ENCODE results near the gene EML4. TPM values are rescaled to one million over a fixed set of nuclear protein-coding genes. Genes with fewer than 3 reads are reported as not detected.

The EML4 gene
- total and polyA plus RNA-seq, 2 of the 13 experiments (the other 11 are each of a cell fraction or from before 2014, with no cell fraction given), result 243 to 476 TPM

DNA sequence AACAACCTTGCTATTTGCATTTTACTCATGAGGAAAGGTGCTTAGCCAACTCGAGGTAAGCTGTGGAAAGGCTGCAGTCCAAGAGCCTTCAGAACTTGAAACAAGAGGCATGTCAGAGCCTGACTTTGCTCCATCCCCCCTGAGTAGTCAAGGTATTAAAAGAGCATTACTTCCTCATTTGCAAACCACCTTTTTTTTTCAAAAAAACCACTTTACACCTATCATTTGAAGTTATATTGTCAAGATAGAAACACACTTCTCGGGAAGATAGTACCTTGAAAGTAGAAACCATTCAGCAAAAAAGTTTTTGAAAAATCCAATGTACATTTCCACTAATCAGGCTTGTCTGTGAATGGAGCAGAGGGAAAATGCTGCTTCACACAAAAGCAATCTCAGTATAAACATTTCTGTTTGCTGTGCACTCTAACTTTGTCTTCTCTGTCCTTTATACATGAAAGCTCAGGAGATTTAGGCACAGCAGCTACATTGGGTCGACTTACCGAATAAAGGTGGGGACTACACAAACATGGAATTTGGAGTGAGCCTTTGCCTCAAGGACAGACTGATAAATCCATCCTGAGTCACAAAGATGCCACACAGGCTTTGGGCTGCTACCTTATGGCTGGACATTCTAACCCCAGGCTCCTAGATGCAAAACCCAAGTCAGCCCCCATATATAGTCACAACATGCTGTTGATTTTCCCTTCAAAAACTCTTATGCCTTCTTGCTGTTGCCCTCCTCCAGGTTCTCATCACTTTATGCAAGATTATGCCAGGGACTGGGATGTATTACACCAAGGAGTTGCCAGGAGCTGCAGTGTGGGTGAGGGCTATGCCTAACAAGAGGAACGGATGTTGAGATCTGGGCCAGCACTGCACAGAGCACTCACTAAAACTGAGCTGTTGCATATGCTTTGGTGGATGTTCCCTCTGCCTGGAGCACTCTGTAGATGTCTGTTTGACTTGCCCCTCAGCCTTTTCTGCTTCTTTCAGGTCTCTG, 41.4 kb upstream of the EML4 start (continued):
- TF ChIP-seq, protein P1, sequence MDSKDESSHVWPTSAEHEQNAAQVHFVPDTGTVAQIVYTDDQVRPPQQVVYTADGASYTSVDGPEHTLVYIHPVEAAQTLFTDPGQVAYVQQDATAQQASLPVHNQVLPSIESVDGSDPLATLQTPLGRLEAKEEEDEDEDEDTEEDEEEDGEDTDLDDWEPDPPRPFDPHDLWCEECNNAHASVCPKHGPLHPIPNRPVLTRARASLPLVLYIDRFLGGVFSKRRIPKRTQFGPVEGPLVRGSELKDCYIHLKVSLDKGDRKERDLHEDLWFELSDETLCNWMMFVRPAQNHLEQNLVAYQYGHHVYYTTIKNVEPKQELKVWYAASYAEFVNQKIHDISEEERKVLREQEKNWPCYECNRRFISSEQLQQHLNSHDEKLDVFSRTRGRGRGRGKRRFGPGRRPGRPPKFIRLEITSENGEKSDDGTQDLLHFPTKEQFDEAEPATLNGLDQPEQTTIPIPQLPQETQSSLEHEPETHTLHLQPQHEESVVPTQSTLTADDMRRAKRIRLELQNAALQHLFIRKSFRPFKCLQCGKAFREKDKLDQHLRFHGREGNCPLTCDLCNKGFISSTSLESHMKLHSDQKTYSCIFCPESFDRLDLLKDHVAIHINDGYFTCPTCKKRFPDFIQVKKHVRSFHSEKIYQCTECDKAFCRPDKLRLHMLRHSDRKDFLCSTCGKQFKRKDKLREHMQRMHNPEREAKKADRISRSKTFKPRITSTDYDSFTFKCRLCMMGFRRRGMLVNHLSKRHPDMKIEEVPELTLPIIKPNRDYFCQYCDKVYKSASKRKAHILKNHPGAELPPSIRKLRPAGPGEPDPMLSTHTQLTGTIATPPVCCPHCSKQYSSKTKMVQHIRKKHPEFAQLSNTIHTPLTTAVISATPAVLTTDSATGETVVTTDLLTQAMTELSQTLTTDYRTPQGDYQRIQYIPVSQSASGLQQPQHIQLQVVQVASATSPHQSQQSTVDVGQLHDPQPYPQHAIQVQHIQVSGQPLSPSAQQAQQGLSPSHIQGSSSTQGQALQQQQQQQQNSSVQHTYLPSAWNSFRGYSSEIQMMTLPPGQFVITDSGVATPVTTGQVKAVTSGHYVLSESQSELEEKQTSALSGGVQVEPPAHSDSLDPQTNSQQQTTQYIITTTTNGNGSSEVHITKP (CRISPR knock-in tag; IDR thresholded peaks at IDR 0.05; ENCODE audit: low read depth), result peak; percentile 78
- TF ChIP-seq AGO2 (optimal IDR thresholded peaks at IDR 0.05; ENCODE audit: low read depth, low read length) (no peak), SRSF9 (IDR thresholded peaks at IDR 0.05; ENCODE audit: borderline replicate concordance, insufficient read depth, low read depth, low read length, poor library complexity, severe bottlenecking) (no peak), ZNF790 (CRISPR knock-in tag; IDR thresholded peaks at IDR 0.05; ENCODE audit: borderline replicate concordance) (no peak), LCORL (IDR thresholded peaks at IDR 0.05) (peak; percentile 90), LCORL (CRISPR knock-in tag; IDR thresholded peaks at IDR 0.05) (peak; percentile 97), ZNF572 (CRISPR knock-in tag; IDR thresholded peaks at IDR 0.05) (no peak), SP5 (CRISPR knock-in tag; IDR thresholded peaks at IDR 0.05; ENCODE audit: borderline replicate concordance, low read depth) (peak; percentile 78; the same call in 1 of the 2 replicates), HMG20A (CRISPR knock-in tag; IDR thresholded peaks at IDR 0.05; ENCODE audit: borderline replicate concordance) (peak; percentile 63; the same call in 1 of the 2 replicates), CAMTA2 (CRISPR knock-in tag; IDR thresholded peaks at IDR 0.05; ENCODE audit: borderline replicate concordance) (no peak), KLF9 (CRISPR knock-in tag; IDR thresholded peaks at IDR 0.05; ENCODE audit: low read depth) (peak; percentile 50), ZBTB38 (CRISPR knock-in tag; IDR thresholded peaks at IDR 0.05) (peak; percentile 80), HNRNPL (IDR thresholded peaks at IDR 0.05; ENCODE audit: low read depth, low read length) (no peak), TCF7 (IDR thresholded peaks at IDR 0.05; ENCODE audit: low read depth) (peak; percentile 93), ZNF17 (CRISPR knock-in tag; IDR thresholded peaks at IDR 0.05) (no peak), ZKSCAN1 (IDR thresholded peaks at IDR 0.05; ENCODE audit: low read length) (no peak)
- TF ChIP-seq, protein P2, sequence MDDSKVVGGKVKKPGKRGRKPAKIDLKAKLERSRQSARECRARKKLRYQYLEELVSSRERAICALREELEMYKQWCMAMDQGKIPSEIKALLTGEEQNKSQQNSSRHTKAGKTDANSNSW (CRISPR knock-in tag; IDR thresholded peaks at IDR 0.05; ENCODE audit: borderline replicate concordance), result no peak
- TF ChIP-seq, protein P3, sequence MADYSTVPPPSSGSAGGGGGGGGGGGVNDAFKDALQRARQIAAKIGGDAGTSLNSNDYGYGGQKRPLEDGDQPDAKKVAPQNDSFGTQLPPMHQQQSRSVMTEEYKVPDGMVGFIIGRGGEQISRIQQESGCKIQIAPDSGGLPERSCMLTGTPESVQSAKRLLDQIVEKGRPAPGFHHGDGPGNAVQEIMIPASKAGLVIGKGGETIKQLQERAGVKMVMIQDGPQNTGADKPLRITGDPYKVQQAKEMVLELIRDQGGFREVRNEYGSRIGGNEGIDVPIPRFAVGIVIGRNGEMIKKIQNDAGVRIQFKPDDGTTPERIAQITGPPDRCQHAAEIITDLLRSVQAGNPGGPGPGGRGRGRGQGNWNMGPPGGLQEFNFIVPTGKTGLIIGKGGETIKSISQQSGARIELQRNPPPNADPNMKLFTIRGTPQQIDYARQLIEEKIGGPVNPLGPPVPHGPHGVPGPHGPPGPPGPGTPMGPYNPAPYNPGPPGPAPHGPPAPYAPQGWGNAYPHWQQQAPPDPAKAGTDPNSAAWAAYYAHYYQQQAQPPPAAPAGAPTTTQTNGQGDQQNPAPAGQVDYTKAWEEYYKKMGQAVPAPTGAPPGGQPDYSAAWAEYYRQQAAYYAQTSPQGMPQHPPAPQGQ (CRISPR knock-in tag; IDR thresholded peaks at IDR 0.05; ENCODE audit: borderline replicate concordance), result no peak
- TF ChIP-seq, protein P4, sequence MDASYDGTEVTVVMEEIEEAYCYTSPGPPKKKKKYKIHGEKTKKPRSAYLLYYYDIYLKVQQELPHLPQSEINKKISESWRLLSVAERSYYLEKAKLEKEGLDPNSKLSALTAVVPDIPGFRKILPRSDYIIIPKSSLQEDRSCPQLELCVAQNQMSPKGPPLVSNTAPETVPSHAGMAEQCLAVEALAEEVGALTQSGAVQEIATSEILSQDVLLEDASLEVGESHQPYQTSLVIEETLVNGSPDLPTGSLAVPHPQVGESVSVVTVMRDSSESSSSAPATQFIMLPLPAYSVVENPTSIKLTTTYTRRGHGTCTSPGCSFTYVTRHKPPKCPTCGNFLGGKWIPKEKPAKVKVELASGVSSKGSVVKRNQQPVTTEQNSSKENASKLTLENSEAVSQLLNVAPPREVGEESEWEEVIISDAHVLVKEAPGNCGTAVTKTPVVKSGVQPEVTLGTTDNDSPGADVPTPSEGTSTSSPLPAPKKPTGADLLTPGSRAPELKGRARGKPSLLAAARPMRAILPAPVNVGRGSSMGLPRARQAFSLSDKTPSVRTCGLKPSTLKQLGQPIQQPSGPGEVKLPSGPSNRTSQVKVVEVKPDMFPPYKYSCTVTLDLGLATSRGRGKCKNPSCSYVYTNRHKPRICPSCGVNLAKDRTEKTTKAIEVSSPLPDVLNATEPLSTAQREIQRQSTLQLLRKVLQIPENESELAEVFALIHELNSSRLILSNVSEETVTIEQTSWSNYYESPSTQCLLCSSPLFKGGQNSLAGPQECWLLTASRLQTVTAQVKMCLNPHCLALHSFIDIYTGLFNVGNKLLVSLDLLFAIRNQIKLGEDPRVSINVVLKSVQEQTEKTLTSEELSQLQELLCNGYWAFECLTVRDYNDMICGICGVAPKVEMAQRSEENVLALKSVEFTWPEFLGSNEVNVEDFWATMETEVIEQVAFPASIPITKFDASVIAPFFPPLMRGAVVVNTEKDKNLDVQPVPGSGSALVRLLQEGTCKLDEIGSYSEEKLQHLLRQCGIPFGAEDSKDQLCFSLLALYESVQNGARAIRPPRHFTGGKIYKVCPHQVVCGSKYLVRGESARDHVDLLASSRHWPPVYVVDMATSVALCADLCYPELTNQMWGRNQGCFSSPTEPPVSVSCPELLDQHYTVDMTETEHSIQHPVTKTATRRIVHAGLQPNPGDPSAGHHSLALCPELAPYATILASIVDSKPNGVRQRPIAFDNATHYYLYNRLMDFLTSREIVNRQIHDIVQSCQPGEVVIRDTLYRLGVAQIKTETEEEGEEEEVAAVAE (CRISPR knock-in tag; IDR thresholded peaks at IDR 0.05; ENCODE audit: borderline replicate concordance), result peak; percentile 53; the same call in 1 of the 2 replicates

Data from HepG2 (cell line).